CD4-positive, alpha-beta T cell (primary cell): Measurements from ENCODE around the gene ITGB3. TPM values are rescaled to one million over a fixed set of nuclear protein-coding genes. Genes with fewer than 3 reads are reported as not detected.

Source experiments
- ATAC-seq: fragments of 200-7000 bp; cut with Tn5 transposase; one replicate; pipeline ENCODE4 v1.10.0; 2022; ENCODE audit warnings: mild to moderate bottlenecking; ENCODE audit not compliant: poor library complexity
- CTCF ChIA-PET: fragments of 350-600 bp; sonication (Branson Sonifier 250); formaldehyde crosslinking; loops from one replicate; lab custom pipeline; 2021; ENCODE audit warnings: antibody characterized with exemption, inconsistent platforms; lab: Charles Lee
- POLR2A ChIA-PET: fragments of 350-600 bp; sonication (Branson Sonifier 250); formaldehyde crosslinking; loops from one replicate; lab custom pipeline; 2021; ENCODE audit warnings: antibody characterized with exemption, inconsistent platforms; lab: Charles Lee
- DNase-seq, 14 experiments: peaks; one replicate each; pipeline ENCODE4 v3.0.0-alpha.2; 2013 to 2020; ENCODE audit warnings: mixed read lengths in 2 of 14
- H3K27ac ChIP-seq, 2 donors: one replicate each; pipeline versions ENCODE4 v1.5.1 to v1.7.0; 2013; ENCODE audit warnings: low read length in 2 of 2, low read depth in 1 of 2, mild to moderate bottlenecking in 1 of 2
- H3K27me3 ChIP-seq, 2 experiments: 1 replicate in 1 of 2; 2 replicates in 1 of 2; pipeline versions ENCODE4 v1.6.1 to v1.7.0; 2013; ENCODE audit warnings: low read length in 2 of 2, control low read depth in 1 of 2, mild to moderate bottlenecking in 1 of 2, moderate library complexity in 1 of 2; ENCODE audit not compliant: insufficient read depth in 2 of 2, control insufficient read depth in 1 of 2
- H3K36me3 ChIP-seq: one replicate; pipeline ENCODE4 v1.6.1; 2013; ENCODE audit warnings: low read length, control low read depth; ENCODE audit not compliant: insufficient read depth
- H3K4me1 ChIP-seq: one replicate; pipeline ENCODE4 v1.6.1; 2013; ENCODE audit warnings: low read length, control low read depth; ENCODE audit not compliant: insufficient read depth
- H3K4me3 ChIP-seq: one replicate; pipeline ENCODE4 v1.5.1; 2013; ENCODE audit warnings: mild to moderate bottlenecking, low read length, moderate library complexity
- H3K9me3 ChIP-seq, 2 experiments: 1 replicate in 1 of 2; 2 replicates in 1 of 2; pipeline versions ENCODE4 v1.6.1 to v1.7.0; 2013; ENCODE audit warnings: low read length in 2 of 2, mild to moderate bottlenecking in 2 of 2, control low read depth in 1 of 2, moderate library complexity in 1 of 2; ENCODE audit not compliant: control insufficient read depth in 1 of 2, insufficient read depth in 1 of 2
- H3K27ac Mint-ChIP-seq: one replicate; pipeline ENCODE4 v1.8.0; 2020; ENCODE audit warnings: mixed read lengths
- H3K27me3 Mint-ChIP-seq: one replicate; pipeline ENCODE4 v1.8.0; 2021; ENCODE audit warnings: mixed read lengths
- H3K36me3 Mint-ChIP-seq: one replicate; pipeline ENCODE4 v1.8.0; 2021; ENCODE audit warnings: low read depth, mixed read lengths
- H3K4me1 Mint-ChIP-seq: one replicate; pipeline ENCODE4 v1.8.0; 2021; ENCODE audit warnings: low read depth, mixed read lengths
- H3K4me3 Mint-ChIP-seq: one replicate; pipeline ENCODE4 v1.8.0; 2020; ENCODE audit warnings: mild to moderate bottlenecking, mixed read lengths
- H3K9me3 Mint-ChIP-seq: one replicate; pipeline ENCODE4 v1.8.0; 2020; ENCODE audit warnings: mixed read lengths
- CTCF ChIP-seq: fragments of 200-600 bp; IDR thresholded peaks from one replicate; pipeline ENCODE4 v1.8.0; 2022; ENCODE audit warnings: antibody characterized with exemption, mild to moderate bottlenecking
- intact Hi-C, 2 experiments: fragments of 100-400 bp; cut with DNase I in 1 of 2; cut with micrococcal nuclease in 1 of 2; formaldehyde crosslinking; loops; one replicate each; pipeline versions ENCODE4 v1.15.1 to v1.9.0; 2023 to 2025; cut with DNase I, micrococcal nuclease
- total RNA-seq, 174 experiments: library from RNA in 2 of 174; stranded (reverse) in 2 of 174; gene quantifications; one replicate each; pipeline ENCODE4 v1.2.3 and lab custom pipeline; 2021 to 2026

The ITGB3 gene
- total RNA-seq, 2 experiments from 2014 or later: 0.05 TPM; not detected in 1

DNA sequence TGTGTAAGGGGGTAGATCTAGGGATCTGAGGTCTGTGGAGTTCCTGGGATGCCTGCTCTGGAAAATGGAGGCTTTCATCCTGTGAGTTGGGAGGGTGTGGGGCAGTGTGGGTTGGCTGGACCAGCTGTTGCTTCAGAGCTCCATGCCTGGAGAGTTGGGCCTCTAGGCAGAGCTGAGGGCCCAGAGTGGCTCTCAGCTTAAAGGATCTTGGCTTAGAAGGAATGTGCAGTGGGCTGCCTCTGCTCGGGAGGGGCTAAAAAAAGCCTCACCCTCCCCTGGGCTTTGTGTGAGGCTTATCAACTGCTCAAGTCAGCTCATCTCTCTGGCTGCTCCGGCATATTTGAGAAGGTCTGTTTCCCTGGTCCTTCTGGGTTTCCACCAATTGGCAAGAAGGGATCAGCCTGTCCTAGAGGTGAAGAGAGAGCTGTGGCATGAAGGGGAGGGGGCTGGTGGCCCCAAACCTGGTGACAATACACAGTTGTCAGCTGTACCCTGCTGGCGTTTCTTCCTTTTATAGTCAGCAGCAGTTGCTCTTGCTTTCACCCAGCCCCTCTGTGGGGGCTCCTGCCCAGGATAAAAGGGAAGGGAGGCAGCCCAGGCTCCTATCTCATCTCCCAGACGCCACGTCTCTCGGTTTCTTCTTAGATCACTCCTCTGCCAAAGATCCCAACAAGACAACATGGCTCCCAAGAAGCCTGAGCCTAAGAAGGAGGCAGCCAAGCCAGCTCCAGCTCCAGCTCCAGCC lies 44.7 kb upstream of the ITGB3 start, which contains the start of gene MYL4:
Gene MYL4 (plus strand): TSS at position 605 of the 745 bp plus-strand sequence. CDS start 75 bp downstream, at position 680.
- no peak within 1 kb of the TSS for H3K27ac Mint-ChIP-seq
- H3K9me3 ChIP-seq: no peaks in the 10 kb centered on the region
- CTCF ChIA-PET: no interaction called here
- H3K27me3 Mint-ChIP-seq: peaks cover 3% of the 10 kb centered on the region
- ATAC-seq: no peak
- peaks cover 47% of the 10 kb centered on the region for H3K4me1 ChIP-seq
- H3K4me3 Mint-ChIP-seq: no peak within 1 kb of the TSS
- peaks cover 39% of the 10 kb centered on the region for H3K4me1 Mint-ChIP-seq
- H3K9me3 Mint-ChIP-seq: no peaks in the 10 kb centered on the region
- no peaks in the 10 kb centered on the region for H3K36me3 Mint-ChIP-seq
- DNase-seq: no peak
- no peak for TF ChIP-seq CTCF
- no peaks in the 10 kb centered on the region for H3K27me3 ChIP-seq
- intact Hi-C loops: no loop called here
- H3K4me3 ChIP-seq: no peak within 1 kb of the TSS
- POLR2A ChIA-PET: no interaction called here
- no peak within 1 kb of the TSS for H3K27ac ChIP-seq
- no peaks in the 10 kb centered on the region for H3K36me3 ChIP-seq

DNA sequence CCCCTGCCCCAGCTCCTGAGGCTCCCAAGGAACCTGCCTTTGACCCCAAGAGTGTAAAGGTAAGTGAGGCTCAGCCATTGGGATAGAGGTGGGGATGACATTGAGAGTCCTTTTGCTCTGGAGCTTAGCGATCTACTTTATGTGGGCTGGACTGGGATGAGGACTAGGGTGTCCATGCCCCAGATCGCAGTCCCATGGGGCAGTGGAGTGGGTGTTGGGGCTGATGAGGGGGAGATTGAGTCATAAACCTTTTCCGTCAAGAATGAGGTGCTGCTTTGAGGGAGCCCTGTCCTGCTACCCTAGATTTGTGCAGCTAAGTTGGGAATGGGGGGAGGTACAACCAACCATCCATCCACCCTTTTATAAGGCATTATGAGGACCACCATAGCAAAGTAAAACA lies 44.1 kb upstream of the ITGB3 start:
- H3K27ac ChIP-seq: no peak overlapping the region
- H3K4me3 Mint-ChIP-seq: no peak overlapping the region
- intact Hi-C loops: no loop called here
- no peaks in the 10 kb centered on the region for H3K36me3 Mint-ChIP-seq
- no peak for TF ChIP-seq CTCF
- peaks cover 3% of the 10 kb centered on the region for H3K27me3 Mint-ChIP-seq
- no peaks in the 10 kb centered on the region for H3K27me3 ChIP-seq
- H3K27ac Mint-ChIP-seq: no peak overlapping the region
- peaks cover 41% of the 10 kb centered on the region for H3K4me1 ChIP-seq
- DNase-seq (no peak), ATAC-seq (no peak)
- POLR2A ChIA-PET: no interaction called here
- H3K4me3 ChIP-seq: no peak overlapping the region
- no peaks in the 10 kb centered on the region for H3K9me3 Mint-ChIP-seq
- H3K4me1 Mint-ChIP-seq: peaks cover 33% of the 10 kb centered on the region
- no peaks in the 10 kb centered on the region for H3K9me3 ChIP-seq
- CTCF ChIA-PET: no interaction called here
- H3K36me3 ChIP-seq: no peaks in the 10 kb centered on the region

- H3K9me3 ChIP-seq: no peaks in the 10 kb centered on the region
- H3K27me3 ChIP-seq: no peaks in the 10 kb centered on the region
- H3K9me3 Mint-ChIP-seq: no peaks in the 10 kb centered on the region
- no peak for TF ChIP-seq CTCF
- POLR2A ChIA-PET: no interaction called here
- no peak overlapping the region for H3K4me3 ChIP-seq
- CTCF ChIA-PET: no interaction called here
- peaks cover 35% of the 10 kb centered on the region for H3K4me1 ChIP-seq
- H3K36me3 Mint-ChIP-seq: no peaks in the 10 kb centered on the region
- intact Hi-C loops: no loop called here
- H3K4me1 Mint-ChIP-seq: peaks cover 27% of the 10 kb centered on the region
- peaks cover 3% of the 10 kb centered on the region for H3K27me3 Mint-ChIP-seq
- H3K4me3 Mint-ChIP-seq: no peak overlapping the region
- H3K27ac ChIP-seq: no peak overlapping the region
- no peak overlapping the region for H3K27ac Mint-ChIP-seq
- DNase-seq (no peak), ATAC-seq (no peak)
- H3K36me3 ChIP-seq: no peaks in the 10 kb centered on the region
Observed at GRCh38 chr17:47210105-47210504, 43.5 kb upstream of the ITGB3 start.
